ENCODE results near the gene PDLIM5. TPM values are rescaled to one million over a fixed set of nuclear protein-coding genes. Genes with fewer than 3 reads are reported as not detected.

Gene PDLIM5
- total RNA-seq, 1 donor from 2014 or later = 66.1 TPM

GRCh38 chr4:94497690-94498089 is 45.9 kb downstream of the PDLIM5 start:
- H3K4me3 Mint-ChIP-seq (ENCODE audit: low read depth) = no peak overlapping the region
- TF ChIP-seq CTCF (IDR thresholded peaks at IDR 0.05; ENCODE audit: unreplicated experiment) = no peak
- DNase-seq (ENCODE audit: low spot score, unreplicated experiment) = no peak
- H3K4me1 Mint-ChIP-seq (ENCODE audit: low read depth) = no peaks in the 10 kb centered on the region
- H3K9me3 Mint-ChIP-seq (ENCODE audit: low read depth) = no peaks in the 10 kb centered on the region
- H3K27ac Mint-ChIP-seq = no peak overlapping the region
- no peaks in the 10 kb centered on the region for H3K27me3 Mint-ChIP-seq
- peaks cover 2% of the 10 kb centered on the region for H3K36me3 Mint-ChIP-seq (ENCODE audit: insufficient read depth)

GRCh38 chr4:94498502-94498901 is 46.8 kb downstream of the PDLIM5 start:
- no peak for DNase-seq (ENCODE audit: low spot score, unreplicated experiment)
- Mint-ChIP-seq H3K4me3 (ENCODE audit: low read depth) (no peak overlapping the region), H3K36me3 (ENCODE audit: insufficient read depth) (peaks cover 2% of the 10 kb centered on the region), H3K4me1 (ENCODE audit: low read depth) (no peaks in the 10 kb centered on the region), H3K9me3 (ENCODE audit: low read depth) (no peaks in the 10 kb centered on the region), H3K27ac (no peak overlapping the region), H3K27me3 (no peaks in the 10 kb centered on the region)
- no peak for TF ChIP-seq CTCF (IDR thresholded peaks at IDR 0.05; ENCODE audit: unreplicated experiment)

GRCh38 chr4:94500685-94501084 is 48.9 kb downstream of the PDLIM5 start:
- Mint-ChIP-seq H3K27ac (no peak overlapping the region), H3K4me3 (ENCODE audit: low read depth) (no peak overlapping the region), H3K27me3 (no peaks in the 10 kb centered on the region), H3K9me3 (ENCODE audit: low read depth) (no peaks in the 10 kb centered on the region), H3K36me3 (ENCODE audit: insufficient read depth) (no peaks in the 10 kb centered on the region), H3K4me1 (ENCODE audit: low read depth) (no peaks in the 10 kb centered on the region)
- TF ChIP-seq CTCF (IDR thresholded peaks at IDR 0.05; ENCODE audit: unreplicated experiment) = no peak
- no peak for DNase-seq (ENCODE audit: low spot score, unreplicated experiment)

- Mint-ChIP-seq H3K36me3 (ENCODE audit: insufficient read depth) (no peaks in the 10 kb centered on the region), H3K9me3 (ENCODE audit: low read depth) (no peaks in the 10 kb centered on the region), H3K4me1 (ENCODE audit: low read depth) (peaks cover 16% of the 10 kb centered on the region), H3K27me3 (no peaks in the 10 kb centered on the region), H3K4me3 (ENCODE audit: low read depth) (no peak overlapping the region), H3K27ac (no peak overlapping the region)
- TF ChIP-seq CTCF (IDR thresholded peaks at IDR 0.05; ENCODE audit: unreplicated experiment) = no peak
- DNase-seq (ENCODE audit: low spot score, unreplicated experiment) = no peak
Observed at GRCh38 chr4:94504545-94504944, 52.8 kb downstream of the PDLIM5 start.

- H3K36me3 Mint-ChIP-seq (ENCODE audit: insufficient read depth) = peaks cover 2% of the 10 kb centered on the region
- H3K4me3 Mint-ChIP-seq (ENCODE audit: low read depth) = no peak overlapping the region
- no peak overlapping the region for H3K27ac Mint-ChIP-seq
- H3K4me1 Mint-ChIP-seq (ENCODE audit: low read depth) = peaks cover 21% of the 10 kb centered on the region
- TF ChIP-seq CTCF (IDR thresholded peaks at IDR 0.05; ENCODE audit: unreplicated experiment) = no peak
- no peaks in the 10 kb centered on the region for H3K27me3 Mint-ChIP-seq
- peaks cover 3% of the 10 kb centered on the region for H3K9me3 Mint-ChIP-seq (ENCODE audit: low read depth)
- no peak for DNase-seq (ENCODE audit: low spot score, unreplicated experiment)
Observed at GRCh38 chr4:94506822-94507221, 55.1 kb downstream of the PDLIM5 start.

Data from progenitor cell of endocrine pancreas (in vitro differentiated cells).